NCI-H2227 (cell line): ENCODE data around the gene STK11.
A peak's percentile ranks its signal among the peaks of the same experiment; 100 is the strongest.
"Not testable (repeated sequence)": the region's sequence is repeated elsewhere in the genome, so short reads cannot be mapped to it uniquely, and the experiment has no call there.

Experiments used
- DNase-seq: peaks from one replicate; lab custom pipeline; 2025; ENCODE audit not compliant: unreplicated experiment; lab: John Stamatoyannopoulos, UW

Gene STK11

DNA sequence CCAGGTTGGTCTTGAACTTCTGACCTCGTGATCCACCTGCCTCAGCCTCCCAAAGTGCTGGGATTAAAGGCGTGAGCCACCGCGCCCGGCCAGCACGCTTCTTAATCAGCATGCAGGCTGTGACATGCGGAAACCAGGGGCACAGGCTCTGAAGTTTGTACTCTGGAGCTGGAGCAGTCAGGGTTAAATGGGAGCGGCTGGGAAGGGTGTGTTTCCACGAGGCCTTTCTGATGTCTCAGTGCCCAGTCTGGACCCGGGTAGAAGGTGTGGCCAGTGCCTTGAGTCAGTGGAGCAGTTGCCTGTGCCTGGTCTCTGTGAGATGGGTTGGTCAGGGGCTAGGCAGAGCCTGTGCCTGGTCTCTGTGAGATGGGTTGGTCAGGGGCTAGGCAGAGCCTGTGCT lies 3.3 kb downstream of the STK11 start:
- DNase-seq = not testable (repeated sequence)

DNA sequence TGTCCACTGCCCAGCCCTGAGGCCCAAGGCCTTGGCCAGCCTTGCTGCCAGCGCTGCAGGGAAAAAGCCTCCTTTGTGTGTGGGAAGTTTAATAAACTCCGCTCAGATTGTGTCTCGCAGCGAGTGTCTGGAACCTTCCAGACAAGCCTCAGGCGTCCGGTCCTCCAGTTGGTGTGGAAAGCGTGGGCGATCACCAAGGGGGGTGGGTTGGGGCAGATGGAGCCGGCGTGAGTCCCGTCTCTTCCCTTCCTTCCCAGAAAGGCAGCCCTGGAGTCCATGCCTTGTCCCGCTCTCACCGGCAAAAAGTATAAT lies 4.6 kb downstream of the STK11 start:
- DNase-seq = no peak

DNA sequence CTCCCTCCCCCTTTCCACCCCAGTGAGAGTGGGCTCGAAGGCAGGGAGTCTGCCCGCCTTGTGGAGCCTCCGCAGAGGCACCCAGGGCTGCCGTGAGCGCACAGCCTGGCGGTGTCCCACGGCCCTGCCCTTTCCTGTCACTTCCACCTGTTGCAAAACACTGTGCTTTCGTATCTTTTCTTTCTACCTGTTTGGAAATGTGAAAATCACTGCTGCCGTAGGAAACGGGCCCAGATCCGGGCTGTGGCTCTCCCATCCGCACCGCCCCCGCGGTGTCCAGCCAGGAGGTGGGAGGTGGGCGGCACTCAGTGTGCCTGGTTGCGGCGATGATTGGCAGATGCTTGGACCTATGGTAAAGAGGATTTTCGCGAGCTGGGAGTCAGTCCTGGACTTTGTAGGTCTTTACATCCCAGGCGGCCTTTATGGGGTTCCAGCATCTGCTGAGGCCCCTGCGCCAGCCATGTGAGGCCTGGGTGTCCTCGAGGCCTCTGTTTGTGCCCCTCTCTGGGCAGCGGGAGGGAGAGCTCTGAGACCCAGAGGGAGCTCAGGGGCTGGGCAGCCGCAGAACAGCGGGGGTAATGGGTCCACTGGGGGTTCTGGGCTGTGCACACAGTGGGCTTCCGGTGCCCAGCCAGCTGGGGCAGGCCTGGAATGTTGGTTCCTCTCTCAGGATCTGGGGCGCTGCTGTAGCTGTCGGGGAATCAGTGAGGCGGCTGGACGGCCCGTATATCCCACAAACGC lies 6.1 kb downstream of the STK11 start:
- DNase-seq = peak; percentile 30

DNA sequence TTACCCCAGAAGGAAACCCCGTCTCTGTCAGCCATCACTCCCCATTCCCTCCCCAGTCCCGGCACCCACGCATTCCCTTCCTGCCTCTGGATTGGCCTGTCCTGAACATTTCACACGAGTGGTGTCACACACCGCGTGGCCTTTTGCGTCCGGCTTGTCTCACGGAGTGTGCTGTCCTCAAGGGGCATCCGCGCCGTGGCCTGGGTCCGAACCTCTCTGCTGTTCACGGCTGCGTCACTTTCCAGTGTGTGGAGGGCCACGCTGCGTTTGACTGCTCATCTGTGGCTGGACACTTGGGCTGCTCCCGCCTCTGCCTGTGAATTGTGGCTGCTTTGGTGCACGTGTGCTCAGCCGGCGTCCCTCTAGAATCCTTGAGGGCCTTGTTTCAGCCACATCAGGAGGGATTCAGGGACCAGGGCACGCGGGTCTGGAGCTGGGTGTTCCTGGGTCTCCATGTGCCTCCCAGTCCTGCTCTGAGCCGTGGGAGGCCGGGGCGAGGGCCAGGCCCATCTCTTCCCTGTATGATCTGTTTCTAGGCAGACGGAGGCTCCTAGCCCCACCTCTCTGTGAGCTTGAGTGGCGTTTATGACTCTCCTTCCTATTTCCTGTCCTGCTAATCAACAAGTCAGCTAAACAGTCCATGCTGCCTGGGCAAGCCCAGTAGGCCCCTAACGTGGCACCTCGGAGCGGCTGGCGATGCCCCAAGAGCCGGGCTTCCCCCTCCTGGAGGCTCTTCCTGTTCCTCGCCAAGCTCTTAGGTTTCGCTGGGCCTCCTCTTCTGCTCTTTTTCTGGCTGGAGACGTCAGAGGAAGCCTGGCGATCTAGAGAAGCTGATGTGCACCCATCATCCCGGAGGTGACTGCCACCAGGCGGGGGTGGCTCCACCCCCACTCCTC lies 8.1 kb downstream of the STK11 start:
- no peak for DNase-seq

DNA sequence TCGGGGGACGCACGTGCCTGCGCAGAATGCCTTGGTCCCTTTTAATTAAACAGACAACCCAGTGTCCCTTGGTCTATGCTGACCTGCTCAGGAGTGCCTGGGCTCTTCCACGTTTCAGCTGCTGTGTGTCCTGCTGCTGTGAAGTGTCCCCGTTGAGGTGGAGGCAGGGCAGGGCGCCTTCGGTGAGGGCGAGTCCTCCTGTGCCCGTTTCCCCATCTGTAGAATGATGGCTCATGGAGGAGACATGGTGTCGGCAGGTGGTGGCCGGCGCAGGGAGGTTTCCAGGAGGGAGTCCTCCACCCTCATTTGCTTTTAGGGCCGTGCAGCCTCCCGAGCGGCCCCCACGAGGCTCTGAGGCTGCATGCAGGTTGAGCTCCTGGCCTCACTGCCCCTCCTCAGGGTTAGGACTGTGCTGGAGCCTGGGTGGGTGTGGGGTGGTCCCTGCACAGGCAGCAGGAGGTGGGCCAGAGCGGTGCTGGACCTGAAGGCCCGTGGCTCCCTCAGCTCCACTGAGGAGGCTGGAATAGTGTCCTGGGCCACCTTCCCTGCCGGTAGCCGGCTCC lies 8.8 kb downstream of the STK11 start:
- DNase-seq = no peak

GRCh38 chr19:1214862-1215731 lies 9.5 kb downstream of the STK11 start:
- no peak for DNase-seq

DNA sequence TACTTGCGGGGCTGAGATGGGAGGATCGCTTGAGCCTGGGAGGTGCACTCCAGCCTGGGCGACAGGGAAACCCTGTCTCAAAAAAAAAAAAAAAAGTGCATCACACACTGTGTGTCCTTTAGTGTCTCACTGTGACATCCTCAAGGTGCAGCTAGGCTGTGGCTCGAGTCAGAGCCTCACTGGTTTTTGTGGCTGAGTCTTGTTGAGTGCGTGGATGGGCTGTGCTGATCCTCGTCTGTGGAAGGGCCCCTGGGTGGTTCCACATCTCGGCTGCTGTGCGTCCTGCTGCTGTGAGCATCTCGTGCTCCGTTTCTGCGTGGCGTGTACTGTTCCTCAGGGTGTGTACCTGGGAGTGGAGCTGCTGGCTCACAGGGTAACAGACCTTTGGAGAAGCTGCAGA lies 11.2 kb downstream of the STK11 start:
- no peak for DNase-seq

DNA sequence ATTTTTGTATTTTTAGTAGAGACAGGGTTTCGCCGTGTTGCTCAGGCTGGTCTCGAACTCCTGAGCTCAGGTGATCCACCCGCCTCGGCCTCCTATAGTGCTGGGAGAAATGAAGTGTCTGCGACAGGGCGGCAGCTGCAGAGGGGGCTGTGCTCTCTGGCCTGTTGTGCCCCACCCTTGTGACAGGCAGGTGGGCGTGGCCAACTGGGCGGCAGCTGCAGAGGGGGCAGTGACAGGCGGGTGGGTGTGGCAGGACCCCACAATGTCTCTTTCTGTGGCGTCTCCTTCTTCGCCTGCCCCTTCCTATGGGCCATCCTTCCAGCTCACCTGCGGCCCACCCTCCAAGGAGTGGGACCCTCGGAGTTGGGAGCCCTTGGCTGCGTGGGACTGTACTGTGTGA lies 11.8 kb downstream of the STK11 start:
- DNase-seq = peak; percentile 24

GRCh38 chr19:1218751-1219567 lies 13.4 kb downstream of the STK11 start:
- DNase-seq = no peak

GRCh38 chr19:1219786-1220476 lies 14.4 kb downstream of the STK11 start:
- DNase-seq = no peak

DNA sequence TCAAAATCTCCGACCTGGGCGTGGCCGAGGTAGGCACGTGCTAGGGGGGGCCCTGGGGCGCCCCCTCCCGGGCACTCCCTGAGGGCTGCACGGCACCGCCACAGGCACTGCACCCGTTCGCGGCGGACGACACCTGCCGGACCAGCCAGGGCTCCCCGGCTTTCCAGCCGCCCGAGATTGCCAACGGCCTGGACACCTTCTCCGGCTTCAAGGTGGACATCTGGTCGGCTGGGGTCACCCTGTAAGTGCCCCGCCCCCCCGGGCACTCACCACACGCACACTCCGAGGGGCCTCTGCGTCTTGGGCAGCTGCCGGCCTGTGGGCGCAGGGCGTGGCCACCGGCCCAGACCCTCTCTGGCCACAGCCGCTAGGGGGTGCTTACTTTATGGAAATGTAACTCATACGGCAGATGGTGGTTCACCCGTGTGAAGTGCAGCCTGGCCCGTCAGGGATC lies 14.9 kb downstream of the STK11 start:
- no peak for DNase-seq

DNA sequence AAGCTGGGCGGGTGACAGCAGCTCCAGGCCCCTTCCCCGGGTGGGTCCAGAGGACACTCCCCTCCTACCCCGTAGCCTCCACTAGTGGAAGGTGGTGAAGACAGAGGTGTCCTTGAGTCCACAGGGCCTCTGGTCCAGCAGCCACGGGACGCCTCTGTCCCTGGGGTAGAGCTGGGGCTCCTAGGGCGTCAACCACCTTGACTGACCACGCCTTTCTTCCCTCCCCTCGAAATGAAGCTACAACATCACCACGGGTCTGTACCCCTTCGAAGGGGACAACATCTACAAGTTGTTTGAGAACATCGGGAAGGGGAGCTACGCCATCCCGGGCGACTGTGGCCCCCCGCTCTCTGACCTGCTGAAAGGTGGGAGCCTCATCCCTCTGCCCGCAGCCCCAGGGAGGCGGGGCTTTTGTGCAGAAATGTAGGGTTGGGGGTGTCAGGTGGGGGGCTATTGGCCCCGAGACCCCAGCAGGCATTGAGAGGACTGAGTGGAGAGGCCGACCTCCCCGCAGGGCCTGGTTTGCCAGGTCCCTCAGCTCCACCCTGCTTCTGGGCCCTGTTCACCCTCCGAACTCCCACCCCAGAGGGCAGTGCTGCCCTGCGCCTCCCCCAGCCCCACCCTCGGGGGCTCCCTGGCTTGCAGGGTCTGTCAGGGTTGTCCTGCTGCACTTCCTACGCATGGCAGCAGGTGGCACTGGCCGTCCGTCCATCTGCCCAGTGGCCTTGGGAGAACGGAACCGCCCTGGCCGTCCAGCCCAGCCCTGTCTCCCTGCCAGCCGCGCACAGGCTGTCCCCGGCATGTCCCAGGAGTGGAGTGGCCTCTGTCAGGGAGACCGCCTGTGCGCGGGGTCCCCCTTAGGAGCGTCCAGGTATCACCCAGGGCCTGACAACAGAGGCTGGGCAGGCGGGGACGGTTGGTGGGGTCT lies 15.7 kb downstream of the STK11 start:
- peak; percentile 56 for DNase-seq

- no peak for DNase-seq
Measured at GRCh38 chr19:1221904-1222255, 16.3 kb downstream of the STK11 start.

- DNase-seq = no peak
Measured at GRCh38 chr19:1222394-1222793, 16.8 kb downstream of the STK11 start.

GRCh38 chr19:1223018-1223855 lies 17.7 kb downstream of the STK11 start:
- peak; percentile 44 for DNase-seq

DNA sequence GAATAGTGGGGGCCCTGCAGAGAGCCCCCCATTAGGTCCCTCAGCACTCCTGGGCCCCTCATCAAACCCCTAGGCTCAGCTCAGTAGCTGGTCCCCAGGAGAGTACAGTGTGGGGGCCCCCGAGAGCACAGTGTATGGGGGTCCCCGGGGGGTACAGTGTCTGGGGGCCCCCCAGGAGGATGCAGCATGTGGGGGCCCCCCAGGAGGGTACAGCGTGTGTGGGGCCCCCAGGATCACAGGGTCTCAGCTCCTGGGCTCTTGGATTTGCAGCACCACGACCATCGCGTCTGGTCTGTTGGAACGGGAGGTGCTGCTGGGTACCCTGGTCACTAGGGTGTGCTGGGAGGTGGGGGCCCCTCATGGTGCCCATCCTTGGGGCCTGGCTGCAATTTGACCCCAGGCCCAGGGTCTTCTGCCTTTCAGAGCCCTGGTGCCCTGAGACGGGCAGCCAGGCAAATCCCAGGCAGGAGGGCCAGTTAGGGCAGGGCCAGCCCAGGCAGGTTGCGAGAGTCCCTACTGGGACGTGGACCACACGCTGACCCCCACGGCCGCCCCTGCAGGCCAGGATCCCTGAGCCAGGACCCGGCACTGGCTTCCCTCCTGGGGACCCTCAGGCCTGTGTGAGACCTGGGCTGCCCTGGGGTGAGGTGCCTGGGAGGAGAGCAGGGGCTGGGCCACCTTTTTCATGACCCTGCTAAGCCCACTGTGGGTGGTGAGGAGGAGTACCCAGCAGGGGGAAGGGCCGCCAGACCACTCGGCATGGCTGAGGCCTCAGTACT lies 18.7 kb downstream of the STK11 start:
- DNase-seq = no peak

DNA sequence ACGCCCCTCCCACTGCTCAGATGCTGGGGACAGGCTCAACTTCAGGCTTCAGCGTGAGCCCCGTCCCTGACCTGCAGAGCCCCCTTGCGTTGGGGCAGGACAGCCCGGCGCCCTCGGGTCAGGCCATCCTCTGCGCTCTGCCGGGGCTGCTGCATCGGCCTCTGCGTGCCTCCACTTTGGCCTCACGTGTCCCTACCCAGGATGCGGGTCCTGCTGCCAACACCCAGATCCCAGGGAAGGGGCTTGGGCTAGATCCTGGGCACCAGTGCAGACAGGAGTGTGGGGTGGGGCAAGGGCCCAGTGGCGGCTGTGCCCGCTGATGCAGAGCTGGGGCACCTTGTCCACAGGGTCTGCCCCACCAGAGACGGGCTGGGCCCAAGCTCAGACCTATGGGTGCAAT lies 19.3 kb downstream of the STK11 start:
- DNase-seq = no peak
